ENCODE data around the gene ZNF710.
"Not testable (repeated sequence)": the region's sequence is repeated elsewhere in the genome, so short reads cannot be mapped to it uniquely, and the experiment has no call there.

The ZNF710 gene

GRCh38 chr15:90062973-90063769 is 62.0 kb downstream of the ZNF710 start:
- no peak for DNase-seq

DNA sequence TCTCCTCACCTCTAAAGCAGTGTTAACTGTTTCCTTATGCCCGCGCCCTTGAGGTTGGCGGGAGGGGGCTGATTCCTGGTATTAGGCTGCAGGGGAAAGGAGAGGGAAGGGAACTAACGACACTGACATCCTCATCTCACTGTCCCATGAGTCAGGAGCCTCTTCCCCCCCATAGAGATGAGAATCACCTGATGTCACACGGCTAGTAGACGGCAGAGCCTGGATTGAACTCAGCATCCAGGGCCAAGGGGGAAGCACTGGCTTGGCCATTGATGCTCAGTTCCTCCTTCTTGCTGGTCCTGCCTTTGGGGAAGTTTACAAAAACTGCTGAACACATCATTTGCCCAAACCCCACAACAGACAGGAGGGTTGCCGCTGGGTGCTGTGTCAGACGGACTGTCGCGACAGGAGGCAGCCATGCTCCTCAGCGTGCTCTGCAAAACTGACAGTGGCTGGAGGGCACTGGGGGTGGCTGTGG is 62.7 kb downstream of the ZNF710 start:
- DNase-seq: no peak

DNA sequence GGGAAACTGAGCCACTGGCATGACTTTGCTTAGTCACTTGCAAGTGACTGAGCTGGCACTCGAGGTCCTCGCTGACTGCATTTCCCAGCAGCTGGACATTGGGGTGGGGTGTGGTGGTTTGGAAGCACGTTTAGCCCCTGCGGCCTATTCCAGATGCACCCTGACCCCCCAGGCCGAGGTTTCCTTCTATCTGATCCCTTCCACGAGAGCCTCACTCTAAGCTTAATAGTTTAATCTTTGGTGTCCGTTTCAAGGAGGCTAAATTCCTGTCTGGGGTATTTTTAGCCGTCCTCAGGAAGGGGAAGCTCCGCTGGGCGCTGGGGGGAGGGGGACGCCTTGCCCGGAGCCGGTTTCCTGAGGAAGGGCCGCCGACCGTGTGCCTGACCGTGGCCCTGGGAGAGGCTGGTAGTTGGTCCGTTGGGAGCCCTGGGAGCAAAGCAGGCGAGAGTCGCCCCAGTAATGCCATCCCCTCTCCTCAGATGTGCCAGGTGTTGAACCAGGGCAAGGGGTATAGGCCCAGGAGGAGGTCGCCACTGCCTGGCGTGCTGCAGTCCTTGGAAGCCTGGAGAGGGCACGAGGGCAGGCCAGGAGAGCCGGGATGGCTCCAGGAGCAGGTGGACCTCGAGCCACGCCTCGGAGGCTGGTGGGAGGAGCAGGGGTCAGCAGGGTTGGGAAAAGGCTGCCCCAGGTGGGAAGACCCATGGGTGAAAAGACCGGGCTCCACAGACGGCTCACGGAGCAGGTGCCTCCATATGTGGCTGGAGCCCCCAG is 64.0 kb downstream of the ZNF710 start:
- DNase-seq: no peak

DNA sequence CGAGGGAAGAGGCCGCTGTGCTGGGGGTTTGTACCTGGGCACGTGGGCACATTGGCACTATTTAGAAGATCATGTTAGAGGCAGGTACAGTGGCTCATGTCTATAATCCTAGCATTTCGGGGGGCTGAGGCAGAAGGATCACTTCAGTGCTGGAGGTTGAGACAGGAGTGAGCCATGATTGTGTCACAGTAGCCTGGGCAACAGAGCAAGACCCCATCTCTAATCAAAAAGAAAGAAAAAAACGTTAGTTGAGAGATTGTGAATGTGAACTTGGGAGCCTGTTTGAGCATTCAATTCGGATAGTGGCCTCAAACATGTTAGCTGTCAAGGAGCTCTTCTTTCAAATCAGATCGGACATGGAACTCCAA is 64.5 kb downstream of the ZNF710 start:
- DNase-seq: no peak

DNA sequence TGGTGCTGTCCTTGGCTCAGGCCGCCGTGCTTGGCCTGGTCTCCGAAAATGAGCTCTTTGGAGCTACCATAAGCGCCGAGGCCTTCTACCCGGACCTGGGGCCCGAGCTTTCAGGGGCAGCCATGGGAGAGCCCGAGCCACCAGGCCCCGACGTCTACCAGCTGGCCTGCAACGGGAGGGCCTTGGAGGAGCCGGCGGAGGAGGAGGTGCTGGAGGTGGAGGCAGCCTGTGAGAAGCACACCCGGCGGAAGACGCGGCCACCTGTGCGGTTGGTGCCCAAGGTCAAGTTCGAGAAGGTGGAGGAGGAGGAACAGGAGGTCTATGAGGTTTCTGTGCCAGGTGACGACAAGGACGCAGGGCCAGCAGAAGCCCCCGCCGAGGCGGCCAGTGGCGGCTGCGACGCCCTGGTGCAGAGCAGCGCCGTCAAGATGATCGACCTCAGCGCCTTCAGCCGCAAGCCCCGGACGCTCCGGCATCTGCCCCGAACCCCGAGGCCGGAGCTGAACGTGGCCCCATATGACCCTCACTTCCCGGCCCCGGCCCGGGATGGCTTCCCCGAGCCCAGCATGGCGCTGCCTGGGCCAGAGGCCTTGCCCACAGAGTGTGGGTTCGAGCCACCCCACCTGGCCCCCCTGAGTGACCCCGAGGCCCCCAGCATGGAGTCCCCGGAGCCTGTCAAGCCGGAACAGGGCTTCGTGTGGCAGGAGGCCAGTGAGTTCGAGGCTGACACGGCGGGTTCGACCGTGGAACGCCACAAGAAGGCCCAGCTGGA is 66.2 kb downstream of the ZNF710 start:
- DNase-seq: no peak

GRCh38 chr15:90067953-90068606 is 67.0 kb downstream of the ZNF710 start:
- no peak for DNase-seq

DNA sequence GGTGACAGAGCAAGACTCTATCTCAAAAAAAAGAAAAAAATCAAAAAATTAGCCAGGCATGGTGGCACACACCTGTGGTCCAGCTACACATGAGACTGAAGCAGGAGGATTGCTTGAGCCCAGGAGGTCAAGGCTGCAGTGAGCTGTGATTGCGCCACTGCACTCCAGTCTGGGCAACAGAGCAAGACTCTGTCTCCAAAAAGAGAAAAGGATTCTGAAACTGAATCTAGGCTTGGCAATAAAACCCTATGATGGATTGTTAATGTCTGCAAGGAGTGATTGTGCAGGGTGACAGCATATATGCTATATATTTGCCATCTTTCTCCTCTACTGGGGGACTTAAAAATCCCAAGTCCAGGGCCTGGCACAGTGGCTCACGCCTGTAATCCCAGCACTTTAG is 69.5 kb downstream of the ZNF710 start:
- not testable (repeated sequence) for DNase-seq

DNA sequence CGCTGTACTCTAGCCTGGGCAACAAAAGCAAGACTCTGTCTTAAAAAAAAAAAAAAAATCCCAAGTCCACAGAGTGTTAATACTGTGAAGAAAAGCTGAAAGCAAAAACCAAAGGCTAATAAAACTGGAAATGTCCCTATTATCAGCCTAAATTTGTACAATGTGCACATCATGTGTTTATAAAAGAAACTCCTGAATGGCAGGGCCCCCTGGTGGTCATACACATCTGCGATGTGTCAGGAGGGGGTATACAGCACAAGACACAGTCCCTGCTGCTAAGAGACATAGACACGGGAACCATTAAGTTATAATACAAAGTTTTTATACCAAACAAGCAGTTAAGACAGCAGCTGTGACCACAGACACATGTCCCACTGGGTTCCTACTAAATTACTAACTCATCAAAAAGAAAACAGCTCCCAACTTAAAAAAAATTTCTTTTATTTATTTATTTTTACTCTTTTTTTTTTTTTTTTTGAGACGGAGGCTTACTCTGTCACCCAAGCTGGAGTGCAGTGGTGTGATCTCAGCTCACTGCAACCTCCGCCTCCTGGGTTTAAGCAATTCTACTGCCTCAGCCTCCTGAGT is 70.2 kb downstream of the ZNF710 start:
- DNase-seq: peak; percentile 86

DNA sequence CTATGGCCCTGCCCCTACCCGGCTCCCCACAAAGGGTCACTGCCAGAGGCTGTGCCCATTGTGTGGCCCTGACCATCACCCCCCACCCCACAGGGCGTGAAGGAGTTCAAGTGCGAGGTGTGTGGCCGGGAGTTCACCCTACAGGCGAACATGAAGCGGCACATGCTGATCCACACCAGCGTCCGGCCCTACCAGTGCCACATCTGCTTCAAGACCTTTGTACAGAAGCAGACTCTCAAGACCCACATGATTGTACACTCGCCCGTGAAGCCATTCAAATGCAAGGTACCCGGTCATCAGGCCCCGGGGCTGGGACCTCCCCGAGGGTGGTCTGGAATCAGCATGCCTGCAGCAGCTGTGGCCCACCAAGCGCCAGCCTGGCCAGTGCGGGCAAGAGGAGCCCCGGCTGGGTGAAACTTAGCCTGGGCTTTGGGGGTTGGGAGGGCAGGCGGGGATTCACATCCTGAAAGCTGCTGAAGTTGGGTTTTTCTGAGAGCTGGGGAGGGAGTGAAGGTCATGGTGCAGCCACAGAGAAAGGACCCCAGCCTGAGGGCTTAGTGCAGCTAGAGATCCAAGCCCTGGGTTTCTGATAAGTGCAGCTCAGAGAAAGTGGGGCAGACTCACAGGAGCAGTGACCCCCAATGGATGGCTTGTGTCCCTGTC is 72.0 kb downstream of the ZNF710 start:
- no peak for DNase-seq

- DNase-seq: no peak
Observed at GRCh38 chr15:90074023-90074422, 72.9 kb downstream of the ZNF710 start.

DNA sequence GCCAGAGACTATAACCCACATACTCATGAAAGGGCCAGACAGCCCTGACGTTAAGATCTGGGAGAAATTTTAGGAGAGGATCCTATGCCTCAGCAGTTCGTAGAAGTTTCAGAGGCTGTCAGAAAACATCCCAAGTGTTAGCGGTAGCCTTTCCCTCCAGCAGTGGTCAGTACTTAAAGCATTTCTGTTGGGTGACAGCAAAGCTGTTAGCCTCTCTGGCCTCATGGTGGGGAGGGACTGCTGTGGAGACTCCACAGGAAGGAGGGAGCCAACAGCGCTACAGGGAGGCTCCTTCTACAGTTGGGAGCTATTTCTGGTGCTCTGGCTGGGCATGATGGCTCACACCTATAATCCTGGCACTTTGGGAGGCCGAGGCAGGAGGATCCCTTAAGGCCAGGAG is 73.8 kb downstream of the ZNF710 start:
- no peak for DNase-seq

- DNase-seq: peak; percentile 65
Observed at GRCh38 chr15:90075420-90076289, 74.5 kb downstream of the ZNF710 start.

- no peak for DNase-seq
Observed at GRCh38 chr15:90076716-90077115, 75.6 kb downstream of the ZNF710 start.

DNA sequence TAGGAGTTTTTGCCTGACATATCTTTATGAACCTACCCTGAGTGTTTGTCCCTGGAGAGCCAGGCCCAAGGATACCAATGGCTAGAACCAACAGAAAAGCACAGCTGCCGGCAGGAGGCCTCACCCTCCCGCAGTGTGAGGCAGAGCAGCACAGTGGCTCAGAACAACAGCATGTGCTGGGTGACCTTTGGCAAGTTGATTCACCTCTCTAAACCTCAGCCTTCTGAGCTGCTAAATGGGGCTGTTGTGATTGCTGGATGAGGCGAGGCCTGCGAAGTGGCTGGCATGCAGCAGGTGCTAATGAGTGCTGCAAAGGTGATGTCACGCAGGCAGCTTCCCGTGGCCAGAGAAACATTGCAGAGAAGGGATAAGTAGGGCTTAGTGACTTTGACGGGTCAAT is 77.8 kb downstream of the ZNF710 start:
- DNase-seq: no peak

DNA sequence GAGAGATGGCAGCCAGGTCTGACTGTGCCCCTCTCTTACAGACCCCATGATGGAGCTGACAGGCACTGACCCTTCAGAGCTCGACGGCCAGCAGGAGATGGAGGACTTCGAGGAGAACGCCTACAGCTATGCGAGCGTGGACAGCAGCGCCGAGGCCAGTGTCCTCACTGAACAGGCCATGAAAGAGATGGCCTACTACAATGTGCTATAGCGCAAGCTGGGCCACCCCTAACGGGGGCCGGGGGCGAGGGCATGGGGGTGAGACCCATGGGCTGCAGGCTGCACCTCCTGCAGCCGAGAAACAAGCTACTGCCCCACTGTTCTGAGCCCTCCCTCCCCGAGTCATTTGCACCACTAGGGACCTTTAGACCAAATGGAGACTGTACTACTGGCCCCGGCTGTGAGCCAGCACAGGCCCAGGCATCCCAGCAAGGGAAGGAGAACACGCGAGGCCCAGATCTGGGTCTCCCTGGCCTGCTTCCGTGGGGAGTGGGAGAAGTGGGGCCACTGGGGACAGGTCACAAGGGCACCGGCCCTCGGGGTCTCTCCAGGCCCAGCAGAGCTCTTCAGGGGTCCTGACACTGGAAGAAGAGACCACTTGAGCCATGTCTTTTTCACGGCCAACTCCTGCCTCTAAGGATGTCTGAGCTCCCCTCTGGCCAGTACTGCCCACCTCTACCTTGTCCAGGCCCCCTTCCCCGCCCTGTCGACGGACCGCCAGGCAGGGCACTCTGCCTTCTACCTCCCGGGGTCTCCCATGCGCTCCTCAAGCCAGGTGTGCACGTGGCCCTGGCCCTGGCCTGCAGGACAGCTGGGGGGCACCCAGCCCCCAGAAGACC is 78.7 kb downstream of the ZNF710 start:
- no peak for DNase-seq

GRCh38 chr15:90080458-90080755 is 79.3 kb downstream of the ZNF710 start:
- DNase-seq: no peak

DNA sequence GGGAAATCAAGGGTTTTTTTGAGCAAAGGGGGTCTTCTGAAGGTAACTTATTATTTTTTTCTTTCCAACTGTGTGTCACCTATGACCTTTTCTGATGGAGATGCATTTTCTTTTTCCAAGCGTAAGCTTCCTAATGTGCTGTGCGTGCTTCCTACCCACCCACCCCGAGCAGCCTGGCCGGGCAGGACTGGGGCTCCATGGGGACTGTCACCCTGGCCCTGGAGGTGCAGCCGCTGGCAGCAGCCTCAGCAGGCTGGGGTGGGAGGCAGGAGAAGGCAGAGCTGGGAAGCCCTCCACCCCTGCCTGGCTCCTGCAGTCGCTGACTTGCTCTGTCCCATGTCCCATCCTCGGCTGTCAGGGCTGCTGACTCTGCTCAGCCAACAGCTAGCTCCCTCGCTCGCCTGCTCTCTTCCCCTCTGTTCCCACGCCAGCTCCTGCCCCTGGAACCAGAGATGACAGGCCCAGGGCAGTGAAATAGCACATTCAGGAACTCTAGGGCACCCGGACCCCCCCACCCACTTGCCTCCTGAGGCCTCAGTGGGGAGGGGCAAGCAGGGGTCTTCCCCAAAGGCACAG is 79.8 kb downstream of the ZNF710 start:
- DNase-seq: no peak

DNA sequence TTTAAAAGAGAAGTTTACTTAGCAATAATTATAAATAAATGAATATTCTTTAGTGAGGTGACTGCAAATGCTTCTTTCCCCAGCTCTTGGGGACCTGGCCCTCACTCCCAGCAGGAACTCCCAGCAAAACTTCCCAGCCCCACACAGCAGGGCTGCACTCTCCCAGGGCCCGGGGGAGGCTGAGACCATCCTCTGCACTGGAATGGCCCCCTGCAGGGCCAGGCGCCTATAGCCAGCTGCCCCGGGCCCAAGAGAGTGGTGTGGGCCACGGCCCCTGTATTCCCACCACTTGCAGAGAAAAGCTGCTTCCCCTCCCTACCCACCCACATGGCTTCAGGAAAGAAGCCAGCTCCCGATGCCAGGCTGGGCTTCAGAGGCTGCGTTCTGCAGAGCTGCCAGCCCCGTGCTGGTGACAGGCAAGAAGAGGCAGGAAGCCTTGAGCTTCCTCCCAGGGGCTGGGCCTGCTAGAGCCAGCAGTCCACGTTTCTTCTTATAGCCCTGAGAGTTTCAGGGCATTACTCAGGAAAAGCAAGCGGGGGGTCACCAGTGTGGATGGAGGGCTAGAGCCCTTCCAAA is 81.1 kb downstream of the ZNF710 start:
- no peak for DNase-seq

DNA sequence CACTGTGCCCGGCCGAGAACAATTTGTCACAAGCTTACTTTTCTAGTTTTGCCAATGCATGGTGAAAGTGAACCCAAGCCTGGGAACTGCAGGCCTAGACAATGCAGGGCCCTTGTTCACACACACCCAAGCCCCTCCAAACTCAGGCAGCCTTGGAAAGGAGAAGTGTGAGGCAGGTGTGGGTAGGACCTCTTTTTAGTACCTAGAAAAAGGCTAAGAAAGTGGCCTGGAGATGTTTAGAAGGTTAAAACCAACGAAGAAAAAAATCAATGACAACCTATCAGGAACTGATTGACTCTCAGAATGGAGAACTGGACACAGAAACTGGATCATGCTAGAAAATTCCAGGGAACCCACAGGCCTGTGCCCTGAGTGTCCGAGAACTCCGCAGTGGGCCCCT is 82.3 kb downstream of the ZNF710 start:
- no peak for DNase-seq
